ENCODE results near the gene FGF3. TPM values are rescaled to one million over a fixed set of nuclear protein-coding genes. Genes with fewer than 3 reads are reported as not detected.

Gene FGF3
- total RNA-seq, 4 donors from 2014 or later: not detected

DNA sequence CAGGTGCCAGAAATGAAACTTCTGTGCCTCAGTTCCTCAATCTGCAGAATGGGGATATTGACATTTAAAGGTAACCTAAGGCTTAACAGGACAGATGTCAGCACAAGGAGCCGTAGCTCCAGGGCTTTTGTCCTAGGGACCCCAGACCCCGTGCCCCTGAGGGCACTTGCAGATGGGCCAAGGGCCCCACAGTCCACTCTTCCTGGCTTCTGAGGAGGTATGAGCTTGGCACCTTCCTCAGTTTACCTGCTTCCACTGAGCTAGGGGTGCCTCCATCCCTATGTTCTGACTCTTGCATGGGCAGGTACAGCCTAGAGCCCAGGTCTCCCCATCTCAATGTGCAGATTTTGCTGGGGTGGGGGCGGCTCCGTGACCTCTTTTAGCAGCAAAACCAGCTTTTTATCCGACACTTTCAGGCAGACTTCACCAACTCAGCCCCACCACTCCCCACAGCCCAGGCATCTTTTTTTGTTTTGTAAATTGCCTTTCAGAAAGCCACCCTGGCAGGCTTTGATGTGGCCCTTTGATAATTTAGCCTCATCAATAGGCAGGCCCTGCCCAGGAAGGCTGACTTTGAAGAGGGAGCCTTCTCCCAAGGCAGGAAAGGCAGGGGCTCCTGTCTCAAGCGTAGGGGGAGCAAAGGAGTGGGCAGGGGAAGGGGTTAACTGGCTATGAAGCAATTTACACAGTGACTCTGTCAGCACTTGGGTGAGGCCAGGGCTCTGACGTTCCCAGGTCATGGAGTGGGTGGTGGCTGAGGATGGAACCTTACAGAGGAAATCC lies 23.7 kb upstream of the FGF3 start:
- no peak overlapping the region for H3K27ac ChIP-seq
- no peaks in the 10 kb centered on the region for H3K27me3 ChIP-seq
- H3K4me3 ChIP-seq: no peak overlapping the region
- peaks cover 0 to 4% (median 0%) of the 10 kb centered on the region in 4 donors for H3K9me3 ChIP-seq
- 37 to 49% methylated on average over 7 of the region's 7 CpGs for WGBS, 2 donors
- DNase-seq (ENCODE audit: low spot score in 2 of 2): no peak
- no peaks in the 10 kb centered on the region for H3K4me1 ChIP-seq
- TF ChIP-seq CTCF (IDR thresholded peaks at IDR 0.05): no peak
- no peak for TF ChIP-seq EP300 (IDR thresholded peaks at IDR 0.05)
- no peak for TF ChIP-seq POLR2A (IDR thresholded peaks at IDR 0.05)
- no peaks in the 10 kb centered on the region for H3K36me3 ChIP-seq

DNA sequence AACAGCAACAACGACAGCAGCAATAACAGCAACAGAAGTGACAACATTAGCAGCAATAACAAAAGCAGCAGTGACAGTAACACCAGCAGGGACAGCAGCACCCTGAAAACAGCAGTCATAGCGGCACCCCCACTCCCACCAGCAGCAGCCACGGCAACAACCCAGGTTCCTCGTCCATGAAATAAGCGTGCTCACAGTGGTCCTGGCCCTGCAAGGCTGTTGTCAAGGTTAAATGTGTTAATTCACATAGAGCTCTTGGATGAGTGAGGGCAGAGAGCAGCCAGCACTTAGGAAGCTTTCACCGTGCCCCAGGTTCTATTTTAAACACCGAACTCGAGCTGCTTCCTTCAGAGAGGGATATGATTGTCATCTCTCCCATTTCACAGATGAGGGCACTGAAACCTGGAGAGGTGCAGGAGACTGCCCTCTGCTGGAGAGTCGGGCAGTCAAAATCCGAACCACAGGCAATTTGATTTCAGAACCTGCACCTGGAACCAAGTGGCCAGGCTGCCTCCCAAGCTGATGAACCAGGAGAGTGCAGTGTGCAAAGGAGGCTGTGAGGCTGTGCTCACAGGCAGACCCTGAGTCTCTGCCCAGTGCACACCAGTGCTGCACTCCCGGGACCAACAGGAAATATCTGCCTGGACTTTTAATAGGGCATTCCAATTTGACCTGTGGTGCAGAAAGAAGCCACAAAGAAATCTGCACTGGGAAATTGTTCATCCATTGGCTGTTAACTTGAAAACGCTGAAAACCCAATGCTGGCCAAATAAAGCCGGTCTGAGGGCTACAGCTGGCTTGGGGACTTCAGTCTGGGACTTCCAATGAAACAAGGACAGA lies 22.9 kb upstream of the FGF3 start:
- no peak for DNase-seq (ENCODE audit: low spot score in 2 of 2)
- TF ChIP-seq EP300 (IDR thresholded peaks at IDR 0.05) (no peak), POLR2A (IDR thresholded peaks at IDR 0.05) (no peak), CTCF (IDR thresholded peaks at IDR 0.05) (no peak)
- no peaks in the 10 kb centered on the region for H3K4me1 ChIP-seq
- H3K27ac ChIP-seq: no peak overlapping the region
- H3K4me3 ChIP-seq: no peak overlapping the region
- H3K36me3 ChIP-seq: no peaks in the 10 kb centered on the region
- peaks cover 0 to 4% (median 0%) of the 10 kb centered on the region in 4 donors for H3K9me3 ChIP-seq
- H3K27me3 ChIP-seq: no peaks in the 10 kb centered on the region
- 58 to 63% methylated on average over 13 of the region's 13 CpGs for whole genome bisulfite sequencing, 2 donors

GRCh38 chr11:69841170-69841858 lies 22.1 kb upstream of the FGF3 start:
- Histone ChIP-seq H3K27ac (no peak overlapping the region), H3K27me3 (peaks cover 0 to 5% of the 10 kb centered on the region in 2 donors), H3K9me3 (peaks cover 0 to 4% (median 0%) of the 10 kb centered on the region in 4 donors), H3K4me3 (no peak overlapping the region), H3K4me1 (no peaks in the 10 kb centered on the region), H3K36me3 (no peaks in the 10 kb centered on the region)
- DNase-seq (ENCODE audit: low spot score in 2 of 2): no peak
- WGBS, 2 donors: 69 to 91% methylated on average over 4 of the region's 4 CpGs
- TF ChIP-seq CTCF (IDR thresholded peaks at IDR 0.05): no peak
- TF ChIP-seq EP300 (IDR thresholded peaks at IDR 0.05): no peak
- TF ChIP-seq POLR2A (IDR thresholded peaks at IDR 0.05): no peak

DNA sequence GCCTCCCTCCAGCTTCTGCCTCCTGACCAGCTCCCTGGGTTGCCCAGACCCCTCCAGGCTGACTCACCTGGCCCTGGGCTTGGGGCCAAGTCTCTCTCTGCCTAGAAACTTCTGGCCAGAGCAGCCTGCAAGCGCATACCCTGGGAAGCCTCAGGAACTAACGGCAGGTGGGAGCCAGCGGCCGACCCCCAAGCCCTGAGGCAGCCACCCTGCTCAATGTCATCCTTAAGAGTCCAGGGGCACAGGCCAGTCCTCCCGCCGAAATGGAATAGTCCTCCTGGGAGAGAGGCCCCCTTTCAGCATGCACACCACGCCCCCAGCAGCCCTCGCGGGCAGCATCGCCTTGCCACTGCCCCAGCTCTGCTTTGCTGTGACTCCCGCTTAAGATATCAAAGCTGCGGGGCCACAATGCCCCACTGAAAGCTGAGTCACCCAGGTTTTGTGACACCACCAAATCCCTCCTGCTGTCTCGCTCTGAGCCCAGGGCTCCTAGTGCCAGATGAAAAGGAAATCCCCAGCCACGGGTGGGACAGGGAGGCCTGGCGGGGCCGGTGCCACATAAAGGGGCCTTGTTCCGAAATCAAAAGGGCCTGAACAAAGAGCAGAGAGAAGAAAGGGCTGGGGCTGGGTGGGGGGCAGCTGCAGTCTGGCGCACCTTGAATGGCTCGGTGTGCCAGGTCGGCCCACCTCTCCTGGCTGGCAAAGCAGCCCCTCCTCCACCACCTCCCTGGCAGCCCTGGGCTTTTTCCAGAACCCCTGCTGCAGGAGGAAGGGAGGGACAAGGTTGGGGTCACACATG lies 21.4 kb upstream of the FGF3 start:
- Histone ChIP-seq H3K4me1 (no peaks in the 10 kb centered on the region), H3K4me3 (no peak overlapping the region), H3K27me3 (peaks cover 0 to 10% of the 10 kb centered on the region in 2 donors), H3K27ac (no peak overlapping the region), H3K9me3 (peaks cover 0 to 4% (median 0%) of the 10 kb centered on the region in 4 donors), H3K36me3 (no peaks in the 10 kb centered on the region)
- no peak for TF ChIP-seq POLR2A (IDR thresholded peaks at IDR 0.05)
- TF ChIP-seq CTCF (IDR thresholded peaks at IDR 0.05): no peak
- TF ChIP-seq EP300 (IDR thresholded peaks at IDR 0.05): no peak
- DNase-seq (ENCODE audit: low spot score in 2 of 2): no peak
- 42 to 56% methylated on average over 13 to 19 of the region's 20 CpGs for WGBS, 2 donors
